ENCODE measurements around the gene ASIC3. TPM values are rescaled to one million over a fixed set of nuclear protein-coding genes. Genes with fewer than 3 reads are reported as not detected.
A peak's percentile ranks its signal among the peaks of the same experiment; 100 is the strongest.

ASIC3 gene
- total and polyA plus RNA-seq, 2 experiments from 2014 or later, result 0.26 to 1.1 TPM

GRCh38 chr7:151095123-151095797 is 46.9 kb downstream of the ASIC3 start:
- Histone ChIP-seq H3K36me3 (ENCODE audit: low read depth) (no peaks in the 10 kb centered on the region), H3K9me2 (ENCODE audit: insufficient read depth) (no peaks in the 10 kb centered on the region), H3K27me3 (replicated peaks; ENCODE audit: insufficient read depth) (no peaks in the 10 kb centered on the region), H3K9ac (peak overlapping the region; percentile 35; the same call in 1 of the 2 replicates), H3K79me2 (ENCODE audit: insufficient read depth) (peaks cover 100% of the 10 kb centered on the region), H3F3A (ENCODE audit: insufficient read depth) (peaks cover 20% of the 10 kb centered on the region), H3K9me3 (ENCODE audit: low read depth) (no peaks in the 10 kb centered on the region), H3K4me1 (ENCODE audit: insufficient read depth) (no peaks in the 10 kb centered on the region), H2AFZ (no peak overlapping the region), H4K20me1 (ENCODE audit: insufficient read depth) (peaks cover 17% of the 10 kb centered on the region), H3K4me3 (no peak overlapping the region), H3K27ac (peak overlapping the region; percentile 57), H3K4me2 (ENCODE audit: unreplicated experiment) (no peak overlapping the region)
- no peak for TF ChIP-seq EZH2 (IDR thresholded peaks at IDR 0.05; ENCODE audit: insufficient read depth, poor library complexity, severe bottlenecking)
- TF ChIP-seq EZH2phosphoT487 (IDR thresholded peaks at IDR 0.05; ENCODE audit: insufficient read depth, low read depth), result no peak
- in situ Hi-C loops (cut with MboI), result no loop called here
- DNase-seq, result no peak
- WGBS, 2 experiments (ENCODE audit: low coverage in 1 of 2, low lambda C conversion rate in 2 of 2, missing lambda C conversion rate in 2 of 2), result 69 to 72% methylated on average over 10 of the region's 10 CpGs

GRCh38 chr7:151095828-151096475 is 47.6 kb downstream of the ASIC3 start:
- in situ Hi-C loops (cut with MboI), result no loop called here
- Histone ChIP-seq H3K79me2 (ENCODE audit: insufficient read depth) (peaks cover 100% of the 10 kb centered on the region), H2AFZ (no peak overlapping the region), H3K27ac (peak overlapping the region; percentile 57), H3K36me3 (ENCODE audit: low read depth) (no peaks in the 10 kb centered on the region), H3K4me1 (ENCODE audit: insufficient read depth) (no peaks in the 10 kb centered on the region), H3F3A (ENCODE audit: insufficient read depth) (peaks cover 20% of the 10 kb centered on the region), H3K27me3 (replicated peaks; ENCODE audit: insufficient read depth) (no peaks in the 10 kb centered on the region), H3K9me3 (ENCODE audit: low read depth) (no peaks in the 10 kb centered on the region), H3K9me2 (ENCODE audit: insufficient read depth) (no peaks in the 10 kb centered on the region), H3K4me3 (no peak overlapping the region), H4K20me1 (ENCODE audit: insufficient read depth) (peaks cover 17% of the 10 kb centered on the region), H3K4me2 (ENCODE audit: unreplicated experiment) (no peak overlapping the region), H3K9ac (peak overlapping the region; percentile 35; the same call in 1 of the 2 replicates)
- peak; percentile 51 for DNase-seq
- TF ChIP-seq EZH2phosphoT487 (IDR thresholded peaks at IDR 0.05; ENCODE audit: insufficient read depth, low read depth) (no peak), EZH2 (IDR thresholded peaks at IDR 0.05; ENCODE audit: insufficient read depth, poor library complexity, severe bottlenecking) (no peak)
- WGBS, 2 experiments (ENCODE audit: low coverage in 1 of 2, low lambda C conversion rate in 2 of 2, missing lambda C conversion rate in 2 of 2), result 69 to 78% methylated on average over 17 of the region's 17 CpGs

GRCh38 chr7:151099486-151100211 is 51.3 kb downstream of the ASIC3 start:
- no peak overlapping the region for H3K4me2 ChIP-seq (ENCODE audit: unreplicated experiment)
- DNase-seq, result no peak
- H3K9me2 ChIP-seq (ENCODE audit: insufficient read depth), result no peaks in the 10 kb centered on the region
- H3K36me3 ChIP-seq (ENCODE audit: low read depth), result no peaks in the 10 kb centered on the region
- H3F3A ChIP-seq (ENCODE audit: insufficient read depth), result peaks cover 20% of the 10 kb centered on the region
- in situ Hi-C loops (cut with MboI), result no loop called here
- TF ChIP-seq EZH2phosphoT487 (IDR thresholded peaks at IDR 0.05; ENCODE audit: insufficient read depth, low read depth) (no peak), EZH2 (IDR thresholded peaks at IDR 0.05; ENCODE audit: insufficient read depth, poor library complexity, severe bottlenecking) (no peak)
- no peaks in the 10 kb centered on the region for H3K27me3 ChIP-seq (replicated peaks; ENCODE audit: insufficient read depth)
- no peak overlapping the region for H3K9ac ChIP-seq
- peaks cover 17% of the 10 kb centered on the region for H4K20me1 ChIP-seq (ENCODE audit: insufficient read depth)
- no peak overlapping the region for H3K4me3 ChIP-seq
- no peak overlapping the region for H2AFZ ChIP-seq
- H3K79me2 ChIP-seq (ENCODE audit: insufficient read depth), result peaks cover 100% of the 10 kb centered on the region
- H3K9me3 ChIP-seq (ENCODE audit: low read depth), result no peaks in the 10 kb centered on the region
- H3K4me1 ChIP-seq (ENCODE audit: insufficient read depth), result no peaks in the 10 kb centered on the region
- 75 to 78% methylated on average over 19 to 20 of the region's 20 CpGs for WGBS, 2 experiments (ENCODE audit: low coverage in 1 of 2, low lambda C conversion rate in 2 of 2, missing lambda C conversion rate in 2 of 2)
- no peak overlapping the region for H3K27ac ChIP-seq

- Histone ChIP-seq H3F3A (ENCODE audit: insufficient read depth) (peaks cover 9% of the 10 kb centered on the region), H3K4me1 (ENCODE audit: insufficient read depth) (peaks cover 5% of the 10 kb centered on the region; the same call in 1 of the 2 replicates), H3K27ac (no peak overlapping the region), H4K20me1 (ENCODE audit: insufficient read depth) (peaks cover 11% of the 10 kb centered on the region; the same call in 1 of the 2 replicates), H3K9me2 (ENCODE audit: insufficient read depth) (no peaks in the 10 kb centered on the region), H3K27me3 (replicated peaks; ENCODE audit: insufficient read depth) (no peaks in the 10 kb centered on the region), H3K9me3 (ENCODE audit: low read depth) (no peaks in the 10 kb centered on the region), H3K36me3 (ENCODE audit: low read depth) (no peaks in the 10 kb centered on the region), H3K4me2 (ENCODE audit: unreplicated experiment) (no peak overlapping the region), H3K4me3 (no peak overlapping the region), H3K79me2 (ENCODE audit: insufficient read depth) (peaks cover 99% of the 10 kb centered on the region), H2AFZ (no peak overlapping the region), H3K9ac (no peak overlapping the region)
- in situ Hi-C loops (cut with MboI), result no loop called here
- no peak for DNase-seq
- TF ChIP-seq EZH2 (IDR thresholded peaks at IDR 0.05; ENCODE audit: insufficient read depth, poor library complexity, severe bottlenecking) (no peak), EZH2phosphoT487 (IDR thresholded peaks at IDR 0.05; ENCODE audit: insufficient read depth, low read depth) (no peak)
- 91 to 96% methylated on average over 9 to 10 of the region's 10 CpGs for WGBS, 2 experiments (ENCODE audit: low coverage in 1 of 2, low lambda C conversion rate in 2 of 2, missing lambda C conversion rate in 2 of 2)
Measured at GRCh38 chr7:151100921-151101320, 52.6 kb downstream of the ASIC3 start.

Data from GM23248 (cell line).